Testis (tissue), 3 donors: ENCODE data around the gene AUTS2. TPM values are rescaled to one million over a fixed set of nuclear protein-coding genes. Genes with fewer than 3 reads are reported as not detected.

Source experiments
- DNase-seq: peaks from one replicate; pipeline ENCODE4 v3.0.0-alpha.2; 2019
- H3K27ac ChIP-seq, 2 donors: fragments of 200-600 bp; sonication (generic); one replicate each; pipeline ENCODE4 v1.5.1; 2019
- H3K27me3 ChIP-seq: fragments of 200-600 bp; sonication (generic); one replicate; pipeline ENCODE4 v1.5.1; 2019
- H3K36me3 ChIP-seq: fragments of 200-600 bp; sonication (generic); one replicate; pipeline ENCODE4 v1.5.1; 2017; ENCODE audit warnings: low read depth; ENCODE audit errors: missing control alignments
- H3K4me1 ChIP-seq: fragments of 200-600 bp; sonication (generic); one replicate; pipeline ENCODE4 v1.5.1; 2019
- H3K4me3 ChIP-seq, 2 donors: fragments of 200-600 bp; sonication (generic); one replicate each; pipeline ENCODE4 v1.5.1; 2017 to 2019
- H3K9me3 ChIP-seq: fragments of 200-600 bp; sonication (generic); one replicate; pipeline ENCODE4 v1.5.1; 2017
- CTCF ChIP-seq, 3 experiments: fragments of 450-650 bp in 2 of 3; fragments of 200-600 bp in 1 of 3; sonication (generic) in 1 of 3; IDR thresholded peaks; one replicate each; pipeline ENCODE4 v1.5.1; 2016 to 2019; ENCODE audit warnings: antibody characterized with exemption in 3 of 3, mild to moderate bottlenecking in 2 of 3, moderate library complexity in 1 of 3
- POLR2A ChIP-seq: fragments of 450-650 bp; IDR thresholded peaks from one replicate; pipeline ENCODE4 v1.6.1; 2017; ENCODE audit warnings: antibody characterized with exemption, mild to moderate bottlenecking, moderate library complexity
- WGBS, 2 donors: methylation state at CpG; one replicate each; pipeline ENCODE4 v1.1.5; 2018; 5-methylcytosine and 5-hydroxymethylcytosine counted together
- intact Hi-C: fragments of 100-400 bp; cut with DNase I; formaldehyde crosslinking; loops from one replicate; pipeline ENCODE4 v1.15.1; 2023; ENCODE audit warnings: low total_unique reads
- polyA plus RNA-seq: library from polyadenylated mRNA; stranded (reverse); fragments of 350-450 nt; fragmentation: Illumina TruSeq; extraction: RNeasy Lipid Tissue Mini Kit (QIAGEN cat#74804); gene quantifications from one replicate; pipeline ENCODE4 v1.2.3, GENCODE V29; 2014; ENCODE audit warnings: low read depth, low replicate concordance; ENCODE audit not compliant: insufficient read depth
- total RNA-seq, 2 donors: library from RNA; depleted of rRNA; stranded (reverse); fragments of >200 nt; gene quantifications; one replicate each; pipeline ENCODE4 v1.2.3, GENCODE V29; 2016

AUTS2 gene
- total and polyA plus RNA-seq, 3 donors from 2014 or later: 21.3 to 75.5 (median 56.1) TPM

GRCh38 chr7:70060298-70061068, 462.2 kb downstream of the AUTS2 start:
- intact Hi-C loops: no loop called here
- no peaks in the 10 kb centered on the region for H3K9me3 ChIP-seq
- 77 to 82% methylated on average over 6 of the region's 6 CpGs for WGBS, 2 donors
- TF ChIP-seq CTCF (IDR thresholded peaks at IDR 0.05): no peak
- no peak for TF ChIP-seq POLR2A
- no peak overlapping the region for H3K27ac ChIP-seq
- no peak for DNase-seq
- no peaks in the 10 kb centered on the region for H3K36me3 ChIP-seq
- H3K27me3 ChIP-seq: no peaks in the 10 kb centered on the region
- no peaks in the 10 kb centered on the region for H3K4me1 ChIP-seq
- no peak overlapping the region for H3K4me3 ChIP-seq

GRCh38 chr7:70063371-70063770, 465.1 kb downstream of the AUTS2 start:
- Histone ChIP-seq H3K36me3 (no peaks in the 10 kb centered on the region), H3K27me3 (no peaks in the 10 kb centered on the region), H3K4me1 (no peaks in the 10 kb centered on the region), H3K9me3 (no peaks in the 10 kb centered on the region), H3K27ac (no peak overlapping the region), H3K4me3 (no peak overlapping the region)
- 82 to 88% methylated on average over 6 of the region's 6 CpGs for WGBS, 2 donors
- TF ChIP-seq CTCF (IDR thresholded peaks at IDR 0.05): no peak
- TF ChIP-seq POLR2A: no peak
- intact Hi-C loops: no loop called here
- no peak for DNase-seq

GRCh38 chr7:70063927-70064326, 465.7 kb downstream of the AUTS2 start:
- no peaks in the 10 kb centered on the region for H3K4me1 ChIP-seq
- H3K9me3 ChIP-seq: no peaks in the 10 kb centered on the region
- no peak overlapping the region for H3K27ac ChIP-seq
- H3K27me3 ChIP-seq: no peaks in the 10 kb centered on the region
- TF ChIP-seq CTCF (IDR thresholded peaks at IDR 0.05) (no peak), POLR2A (no peak)
- no peak for DNase-seq
- H3K4me3 ChIP-seq: no peak overlapping the region
- no peaks in the 10 kb centered on the region for H3K36me3 ChIP-seq
- intact Hi-C loops: no loop called here
- WGBS, 2 donors: 84 to 85% methylated on average over 6 of the region's 6 CpGs

GRCh38 chr7:70066844-70067243, 468.6 kb downstream of the AUTS2 start:
- Histone ChIP-seq H3K4me1 (no peaks in the 10 kb centered on the region), H3K27me3 (no peaks in the 10 kb centered on the region), H3K27ac (no peak overlapping the region), H3K36me3 (no peaks in the 10 kb centered on the region), H3K9me3 (no peaks in the 10 kb centered on the region), H3K4me3 (no peak overlapping the region)
- no peak for DNase-seq
- no peak for TF ChIP-seq CTCF (IDR thresholded peaks at IDR 0.05)
- TF ChIP-seq POLR2A: no peak
- intact Hi-C loops: no loop called here
- 84 to 89% methylated on average over 2 of the region's 2 CpGs for WGBS, 2 donors

- intact Hi-C loops: no loop called here
- H3K27me3 ChIP-seq: no peaks in the 10 kb centered on the region
- no peak overlapping the region for H3K27ac ChIP-seq
- 93 to 94% methylated on average over 2 of the region's 2 CpGs for WGBS, 2 donors
- no peaks in the 10 kb centered on the region for H3K9me3 ChIP-seq
- no peaks in the 10 kb centered on the region for H3K36me3 ChIP-seq
- no peaks in the 10 kb centered on the region for H3K4me1 ChIP-seq
- H3K4me3 ChIP-seq: no peak overlapping the region
- TF ChIP-seq CTCF (IDR thresholded peaks at IDR 0.05) (no peak), POLR2A (no peak)
- no peak for DNase-seq
Observed at GRCh38 chr7:70068531-70068930, 470.3 kb downstream of the AUTS2 start.
